SU-DHL-6 (cell line): ENCODE results near the gene NDUFS2.

Source experiments
- H2AFZ ChIP-seq: fragments of 200-600 bp; sonication (generic); 2 replicates; pipeline ENCODE4 v1.6.1; 2014; ENCODE audit warnings: low read depth, mild to moderate bottlenecking, moderate library complexity, mixed read lengths, antibody characterized with exemption, low read length; ENCODE audit not compliant: severe bottlenecking
- H3F3A ChIP-seq: fragments of 200-600 bp; shearing (Covaris generic); 2 replicates; pipeline ENCODE4 v1.6.0; 2016; ENCODE audit warnings: antibody characterized with exemption, mild to moderate bottlenecking; ENCODE audit not compliant: insufficient read depth
- H3K27ac ChIP-seq: fragments of 200-600 bp; sonication (generic); 2 replicates; pipeline ENCODE4 v1.5.1; 2016; ENCODE audit warnings: low read depth, mild to moderate bottlenecking, low read length, moderate library complexity, mixed read lengths
- H3K27me3 ChIP-seq: fragments of 200-600 bp; sonication (generic), shearing (Covaris generic); 2 replicates; pipeline ENCODE4 v1.6.0; 2014; ENCODE audit warnings: mild to moderate bottlenecking, low read length
- H3K36me3 ChIP-seq: fragments of 200-600 bp; sonication (generic); 2 replicates; pipeline ENCODE4 v1.6.1; 2014; ENCODE audit warnings: mild to moderate bottlenecking, low read length, mixed read lengths
- H3K4me2 ChIP-seq: fragments of 300-600, 200-600 bp; shearing (Covaris generic), sonication (generic); 2 replicates; pipeline ENCODE4 v1.6.0; 2014; ENCODE audit warnings: low read length, low read depth, mild to moderate bottlenecking; ENCODE audit not compliant: poor library complexity, severe bottlenecking
- H3K4me3 ChIP-seq: fragments of 200-600 bp; sonication (generic); 2 replicates; pipeline ENCODE4 v1.5.1; 2014; ENCODE audit warnings: antibody characterized with exemption, low read length, mild to moderate bottlenecking, mixed read lengths; ENCODE audit not compliant: insufficient read depth, poor library complexity, severe bottlenecking
- H3K79me2 ChIP-seq: fragments of 200-600 bp; sonication (generic); 2 replicates; pipeline ENCODE4 v1.6.1; 2014; ENCODE audit warnings: mild to moderate bottlenecking, low read length, moderate library complexity; ENCODE audit not compliant: insufficient read depth
- H3K9ac ChIP-seq: fragments of 200-600 bp; sonication (generic); 2 replicates; pipeline ENCODE4 v1.7.0; 2014; ENCODE audit warnings: mild to moderate bottlenecking, low read length
- H3K9me2 ChIP-seq: fragments of 200-600 bp; sonication (generic); replicated peaks from 2 replicates; pipeline ENCODE4 v1.6.1; 2014; ENCODE audit warnings: low read length; ENCODE audit not compliant: insufficient read depth
- H3K9me3 ChIP-seq: fragments of 200-600 bp; sonication (generic); 2 replicates; pipeline ENCODE4 v1.6.1; 2014; ENCODE audit warnings: low read length, mixed read lengths; ENCODE audit not compliant: insufficient read depth
- H4K20me1 ChIP-seq: fragments of 200-600 bp; sonication (generic); 2 replicates; pipeline ENCODE4 v1.6.1; 2014; ENCODE audit warnings: low read depth, mild to moderate bottlenecking, antibody characterized with exemption, low read length, moderate library complexity, mixed read lengths
- EZH2phosphoT487 ChIP-seq: fragments of 200-600 bp; sonication (generic), shearing (Covaris generic); conservative IDR thresholded peaks from 2 replicates; pipeline ENCODE4 v1.6.1; 2018; ENCODE audit warnings: mild to moderate bottlenecking, antibody characterized with exemption, low read length, moderate library complexity, mixed read lengths
- TF ChIP-seq, protein P1 (sequence below): fragments of 200-600 bp; sonication (generic); IDR thresholded peaks from one replicate; pipeline ENCODE4 v1.5.1; 2017; ENCODE audit warnings: antibody characterized with exemption, mild to moderate bottlenecking, low read length, moderate library complexity; ENCODE audit not compliant: insufficient read depth, poor library complexity, severe bottlenecking

NDUFS2 gene

GRCh38 chr1:161206411-161207140, 4.4 kb downstream of the NDUFS2 start:
- H3K27ac ChIP-seq = no peak overlapping the region
- no peaks in the 10 kb centered on the region for H3K9me2 ChIP-seq
- H3K4me2 ChIP-seq = no peak overlapping the region
- no peak overlapping the region for H3K9ac ChIP-seq
- H3F3A ChIP-seq = no peaks in the 10 kb centered on the region
- no peak overlapping the region for H2AFZ ChIP-seq
- no peak overlapping the region for H3K4me3 ChIP-seq
- no peaks in the 10 kb centered on the region for H3K27me3 ChIP-seq
- peaks cover 4% of the 10 kb centered on the region; the same call in 1 of the 2 replicates for H3K36me3 ChIP-seq
- peaks cover 10% of the 10 kb centered on the region for H3K79me2 ChIP-seq
- no peaks in the 10 kb centered on the region for H3K9me3 ChIP-seq
- TF ChIP-seq EZH2phosphoT487 = no peak
- TF ChIP-seq, protein P1, sequence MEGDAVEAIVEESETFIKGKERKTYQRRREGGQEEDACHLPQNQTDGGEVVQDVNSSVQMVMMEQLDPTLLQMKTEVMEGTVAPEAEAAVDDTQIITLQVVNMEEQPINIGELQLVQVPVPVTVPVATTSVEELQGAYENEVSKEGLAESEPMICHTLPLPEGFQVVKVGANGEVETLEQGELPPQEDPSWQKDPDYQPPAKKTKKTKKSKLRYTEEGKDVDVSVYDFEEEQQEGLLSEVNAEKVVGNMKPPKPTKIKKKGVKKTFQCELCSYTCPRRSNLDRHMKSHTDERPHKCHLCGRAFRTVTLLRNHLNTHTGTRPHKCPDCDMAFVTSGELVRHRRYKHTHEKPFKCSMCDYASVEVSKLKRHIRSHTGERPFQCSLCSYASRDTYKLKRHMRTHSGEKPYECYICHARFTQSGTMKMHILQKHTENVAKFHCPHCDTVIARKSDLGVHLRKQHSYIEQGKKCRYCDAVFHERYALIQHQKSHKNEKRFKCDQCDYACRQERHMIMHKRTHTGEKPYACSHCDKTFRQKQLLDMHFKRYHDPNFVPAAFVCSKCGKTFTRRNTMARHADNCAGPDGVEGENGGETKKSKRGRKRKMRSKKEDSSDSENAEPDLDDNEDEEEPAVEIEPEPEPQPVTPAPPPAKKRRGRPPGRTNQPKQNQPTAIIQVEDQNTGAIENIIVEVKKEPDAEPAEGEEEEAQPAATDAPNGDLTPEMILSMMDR = no peak
- no peaks in the 10 kb centered on the region for H4K20me1 ChIP-seq

DNA sequence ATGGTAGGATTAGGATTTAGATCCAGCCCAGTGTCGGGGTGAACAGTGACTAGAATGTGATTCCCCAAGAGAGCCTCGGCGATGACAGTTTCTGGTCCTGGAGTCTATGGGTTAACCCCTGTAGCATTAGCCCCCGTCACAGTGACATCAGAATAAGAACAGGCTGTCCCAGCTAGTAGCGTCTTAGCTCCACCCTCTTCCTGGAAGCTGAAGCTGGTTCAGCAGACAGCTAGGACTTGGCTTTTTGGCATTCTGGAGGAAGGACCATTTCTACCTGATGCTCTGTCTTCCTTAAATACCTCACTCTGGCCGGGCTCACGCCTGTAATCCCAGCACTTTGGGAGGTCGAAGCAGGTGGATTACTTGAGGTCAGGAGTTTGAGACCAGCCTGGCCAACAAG, 5.0 kb downstream of the NDUFS2 start:
- Histone ChIP-seq H3K36me3 (peaks cover 7% of the 10 kb centered on the region; the same call in 1 of the 2 replicates), H3K9me2 (no peaks in the 10 kb centered on the region), H3K4me2 (no peak overlapping the region), H3F3A (no peaks in the 10 kb centered on the region), H3K27ac (no peak overlapping the region), H3K9me3 (no peaks in the 10 kb centered on the region), H3K79me2 (peaks cover 10% of the 10 kb centered on the region), H4K20me1 (no peaks in the 10 kb centered on the region), H2AFZ (no peak overlapping the region), H3K4me3 (no peak overlapping the region), H3K27me3 (no peaks in the 10 kb centered on the region), H3K9ac (no peak overlapping the region)
- TF ChIP-seq EZH2phosphoT487 = no peak
- TF ChIP-seq, protein P1 = no peak

DNA sequence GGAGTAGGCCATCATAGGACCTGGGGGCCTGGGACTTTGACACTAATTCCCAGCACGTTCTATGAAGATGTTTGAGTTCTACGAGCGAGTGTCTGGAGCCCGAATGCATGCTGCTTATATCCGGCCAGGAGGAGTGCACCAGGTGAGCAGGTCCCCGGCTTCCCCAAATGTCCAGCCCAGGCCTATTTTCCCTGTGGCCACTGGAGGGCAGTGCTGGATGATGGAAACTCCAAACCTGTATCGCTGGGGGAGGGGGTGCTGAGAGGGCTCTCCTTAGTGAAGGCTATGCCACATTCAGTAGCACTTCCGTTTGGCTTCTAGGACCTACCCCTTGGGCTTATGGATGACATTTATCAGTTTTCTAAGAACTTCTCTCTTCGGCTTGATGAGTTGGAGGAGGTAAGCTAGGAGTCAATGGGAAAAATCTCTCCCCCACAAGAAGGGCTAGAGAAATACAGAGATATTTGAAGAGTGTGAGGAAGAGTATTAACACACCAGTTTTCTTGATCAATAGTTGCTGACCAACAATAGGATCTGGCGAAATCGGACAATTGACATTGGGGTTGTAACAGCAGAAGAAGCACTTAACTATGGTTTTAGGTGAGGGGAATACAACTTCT, 7.7 kb downstream of the NDUFS2 start:
- Histone ChIP-seq H3K9ac (no peak overlapping the region), H2AFZ (no peak overlapping the region), H3K36me3 (peaks cover 14% of the 10 kb centered on the region)

More for the DNA sequence above, 7.7 kb downstream of the NDUFS2 start:
- Histone ChIP-seq H3K9me3 (no peaks in the 10 kb centered on the region), H3F3A (no peaks in the 10 kb centered on the region), H3K79me2 (no peaks in the 10 kb centered on the region), H3K27ac (no peak overlapping the region), H3K27me3 (no peaks in the 10 kb centered on the region), H3K4me3 (no peak overlapping the region), H3K9me2 (no peaks in the 10 kb centered on the region), H4K20me1 (no peaks in the 10 kb centered on the region), H3K4me2 (no peak overlapping the region)
- TF ChIP-seq, protein P1 = peak; percentile 59
- TF ChIP-seq EZH2phosphoT487 = no peak
